ENCODE data around the gene GRK7. TPM values are rescaled to one million over a fixed set of nuclear protein-coding genes. Genes with fewer than 3 reads are reported as not detected.

The GRK7 gene
- total and polyA plus RNA-seq, 12 donors: 0.03 to 0.07 TPM; not detected in 10

DNA sequence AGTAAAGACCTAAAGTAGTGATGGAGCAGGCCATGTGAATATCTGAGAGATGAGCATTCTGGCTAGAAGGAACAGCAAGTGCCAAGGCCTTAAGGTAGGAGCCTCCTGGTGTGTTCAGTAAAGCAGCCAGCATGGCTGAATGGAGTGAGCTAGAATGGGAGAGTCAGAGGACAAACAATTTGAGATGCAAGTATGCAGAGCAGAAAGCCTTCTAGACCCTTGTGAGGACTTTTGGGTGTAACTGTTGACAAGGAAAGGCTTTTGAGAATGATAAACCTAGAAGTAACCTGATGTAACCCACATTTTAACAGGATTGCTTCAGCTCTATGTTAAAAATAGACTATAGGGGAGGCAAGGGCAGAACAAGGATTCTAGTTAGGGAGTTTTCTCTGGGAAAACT, 40.0 kb upstream of the GRK7 start:
- DNase-seq: no peak
- Histone ChIP-seq H3K4me3 (no peak overlapping the region), H3K9me3 (no peaks in the 10 kb centered on the region), H3K36me3 (no peaks in the 10 kb centered on the region), H3K27ac (no peak overlapping the region), H3K4me1 (peaks cover 0 to 6% (median 0%) of the 10 kb centered on the region in 9 donors), H3K27me3 (no peaks in the 10 kb centered on the region)
- intact Hi-C loops (cut with DNase I): no loop called here
- TF ChIP-seq, protein P1, sequence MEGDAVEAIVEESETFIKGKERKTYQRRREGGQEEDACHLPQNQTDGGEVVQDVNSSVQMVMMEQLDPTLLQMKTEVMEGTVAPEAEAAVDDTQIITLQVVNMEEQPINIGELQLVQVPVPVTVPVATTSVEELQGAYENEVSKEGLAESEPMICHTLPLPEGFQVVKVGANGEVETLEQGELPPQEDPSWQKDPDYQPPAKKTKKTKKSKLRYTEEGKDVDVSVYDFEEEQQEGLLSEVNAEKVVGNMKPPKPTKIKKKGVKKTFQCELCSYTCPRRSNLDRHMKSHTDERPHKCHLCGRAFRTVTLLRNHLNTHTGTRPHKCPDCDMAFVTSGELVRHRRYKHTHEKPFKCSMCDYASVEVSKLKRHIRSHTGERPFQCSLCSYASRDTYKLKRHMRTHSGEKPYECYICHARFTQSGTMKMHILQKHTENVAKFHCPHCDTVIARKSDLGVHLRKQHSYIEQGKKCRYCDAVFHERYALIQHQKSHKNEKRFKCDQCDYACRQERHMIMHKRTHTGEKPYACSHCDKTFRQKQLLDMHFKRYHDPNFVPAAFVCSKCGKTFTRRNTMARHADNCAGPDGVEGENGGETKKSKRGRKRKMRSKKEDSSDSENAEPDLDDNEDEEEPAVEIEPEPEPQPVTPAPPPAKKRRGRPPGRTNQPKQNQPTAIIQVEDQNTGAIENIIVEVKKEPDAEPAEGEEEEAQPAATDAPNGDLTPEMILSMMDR (IDR thresholded peaks at IDR 0.05): no peak
- ATAC-seq: no peak

- DNase-seq: no peak
- 100% methylated on average over 1 of the region's 1 CpG for WGBS, 2 donors
- intact Hi-C loops (cut with DNase I): no loop called here
Observed at GRCh38 chr3:141724186-141724585, 39.0 kb upstream of the GRK7 start.

GRCh38 chr3:141725036-141725435, 38.2 kb upstream of the GRK7 start:
- no peaks in the 10 kb centered on the region for H3K27me3 ChIP-seq
- DNase-seq: no peak
- TF ChIP-seq, protein P1 (IDR thresholded peaks at IDR 0.05): no peak
- no peaks in the 10 kb centered on the region for H3K9me3 ChIP-seq
- H3K27ac ChIP-seq: no peak overlapping the region
- no peak overlapping the region for H3K4me3 ChIP-seq
- no peaks in the 10 kb centered on the region for H3K36me3 ChIP-seq
- 92 to 96% methylated on average over 4 of the region's 4 CpGs for WGBS, 2 donors
- no peak for ATAC-seq
- intact Hi-C loops (cut with DNase I): no loop called here
- peaks cover 0 to 6% (median 0%) of the 10 kb centered on the region in 9 donors for H3K4me1 ChIP-seq

More at GRCh38 chr3:141724186-141724585, 39.0 kb upstream of the GRK7 start:
- Histone ChIP-seq H3K4me3 (no peak overlapping the region), H3K4me1 (peaks cover 0 to 6% (median 0%) of the 10 kb centered on the region in 9 donors), H3K36me3 (no peaks in the 10 kb centered on the region), H3K27me3 (no peaks in the 10 kb centered on the region), H3K9me3 (no peaks in the 10 kb centered on the region), H3K27ac (no peak overlapping the region)
- no peak for ATAC-seq
- TF ChIP-seq, protein P1 (IDR thresholded peaks at IDR 0.05): no peak

- 78 to 90% methylated on average over 1 of the region's 1 CpG for WGBS, 2 donors
- TF ChIP-seq, protein P1 (IDR thresholded peaks at IDR 0.05): no peak
- H3K9me3 ChIP-seq: no peaks in the 10 kb centered on the region
- intact Hi-C loops (cut with DNase I): no loop called here
- no peaks in the 10 kb centered on the region for H3K27me3 ChIP-seq
- H3K27ac ChIP-seq: no peak overlapping the region
- H3K4me3 ChIP-seq: no peak overlapping the region
- H3K36me3 ChIP-seq: no peaks in the 10 kb centered on the region
- ATAC-seq (no peak), DNase-seq (no peak)
- peaks cover 0 to 6% (median 0%) of the 10 kb centered on the region in 9 donors for H3K4me1 ChIP-seq
Observed at GRCh38 chr3:141726483-141726882, 36.7 kb upstream of the GRK7 start.

All from heart right ventricle (tissue), 16 donors.